MM.1S (cell line): ENCODE data around the gene LNX2.

Experiments used
- DNase-seq: peaks from one replicate; pipeline ENCODE4 v3.0.0-alpha.2; 2015
- H2AFZ ChIP-seq: fragments of 300-600 bp; sonication (generic); 2 replicates; pipeline ENCODE4 v1.6.0; 2016; ENCODE audit warnings: antibody characterized with exemption, low read length
- H3F3A ChIP-seq: fragments of 300-600 bp; sonication (generic); 2 replicates; pipeline ENCODE4 v1.6.1; 2016; ENCODE audit warnings: mild to moderate bottlenecking, antibody characterized with exemption, low read length, moderate library complexity, mixed read lengths; ENCODE audit not compliant: insufficient read depth
- H3K27ac ChIP-seq: fragments of 300-600 bp; sonication (generic); 2 replicates; pipeline ENCODE4 v1.5.1; 2016; ENCODE audit warnings: mild to moderate bottlenecking, low read length
- H3K27me3 ChIP-seq: fragments of 300-600 bp; sonication (generic); replicated peaks from 2 replicates; pipeline ENCODE4 v1.6.0; 2016; ENCODE audit warnings: low read length; ENCODE audit not compliant: insufficient read depth
- H3K36me3 ChIP-seq: fragments of 300-600 bp; sonication (generic); replicated peaks from 2 replicates; pipeline ENCODE4 v1.6.1; 2016; ENCODE audit warnings: mild to moderate bottlenecking, low read length, mixed read lengths; ENCODE audit not compliant: insufficient read depth
- H3K4me1 ChIP-seq: fragments of 300-600 bp; sonication (generic); 2 replicates; pipeline ENCODE4 v1.6.1; 2016; ENCODE audit warnings: low read length, mixed read lengths
- H3K4me2 ChIP-seq: fragments of 300-600 bp; sonication (generic); 2 replicates; pipeline ENCODE4 v1.6.0; 2016; ENCODE audit warnings: low read depth, low read length
- H3K4me3 ChIP-seq: fragments of 300-600 bp; sonication (generic); 2 replicates; pipeline ENCODE4 v1.5.1; 2016; ENCODE audit warnings: low read length, mixed read lengths
- H3K79me2 ChIP-seq: fragments of 300-600 bp; sonication (generic); 2 replicates; pipeline ENCODE4 v1.6.1; 2016; ENCODE audit warnings: mixed run types, low read length, mixed read lengths
- H3K9ac ChIP-seq: fragments of 300-600 bp; sonication (generic); 2 replicates; pipeline ENCODE4 v1.6.1; 2016; ENCODE audit warnings: low read length, mixed read lengths
- H3K9me2 ChIP-seq: fragments of 300-600 bp; sonication (generic); replicated peaks from 2 replicates; pipeline ENCODE4 v1.6.1; 2016; ENCODE audit warnings: mild to moderate bottlenecking, low read length, mixed read lengths; ENCODE audit not compliant: insufficient read depth
- H3K9me3 ChIP-seq: fragments of 300-600 bp; sonication (generic); replicated peaks from 2 replicates; pipeline ENCODE4 v1.6.1; 2016; ENCODE audit warnings: mild to moderate bottlenecking, low read length, mixed read lengths; ENCODE audit not compliant: insufficient read depth
- H4K20me1 ChIP-seq: fragments of 300-600 bp; sonication (generic); 2 replicates; pipeline ENCODE4 v1.6.1; 2016; ENCODE audit warnings: mild to moderate bottlenecking, low read length, moderate library complexity, mixed read lengths; ENCODE audit not compliant: insufficient read depth
- CTCF ChIP-seq: fragments of 300-600 bp; sonication (generic); IDR thresholded peaks from 2 replicates; pipeline ENCODE4 v1.5.1; 2016; ENCODE audit warnings: antibody characterized with exemption, low read length, mixed read lengths
- EZH2 ChIP-seq: fragments of 300-600 bp; sonication (generic); optimal IDR thresholded peaks from 2 replicates; pipeline ENCODE3; 2017; ENCODE audit warnings: low read depth, mild to moderate bottlenecking, antibody characterized with exemption, low read length, mixed read lengths
- EZH2phosphoT487 ChIP-seq: fragments of 300-600 bp; sonication (generic); IDR thresholded peaks from 2 replicates; pipeline ENCODE4 v1.6.1; 2018; ENCODE audit warnings: antibody characterized with exemption, low read length

Gene LNX2

GRCh38 chr13:27534981-27535380, 85.3 kb downstream of the LNX2 start:
- no peak overlapping the region for H3K4me3 ChIP-seq
- H3K9me2 ChIP-seq: no peaks in the 10 kb centered on the region
- H3K27ac ChIP-seq: no peak overlapping the region
- H3K79me2 ChIP-seq: no peaks in the 10 kb centered on the region
- no peaks in the 10 kb centered on the region for H3F3A ChIP-seq
- DNase-seq: no peak
- no peak overlapping the region for H3K9ac ChIP-seq
- no peaks in the 10 kb centered on the region for H3K36me3 ChIP-seq
- H4K20me1 ChIP-seq: no peaks in the 10 kb centered on the region
- TF ChIP-seq EZH2 (no peak), EZH2phosphoT487 (no peak), CTCF (no peak)
- H3K4me1 ChIP-seq: no peaks in the 10 kb centered on the region
- H2AFZ ChIP-seq: no peak overlapping the region
- H3K4me2 ChIP-seq: no peak overlapping the region
- H3K9me3 ChIP-seq: no peaks in the 10 kb centered on the region
- no peaks in the 10 kb centered on the region for H3K27me3 ChIP-seq

GRCh38 chr13:27534108-27534980, 86.0 kb downstream of the LNX2 start:
- Histone ChIP-seq H3K36me3 (no peaks in the 10 kb centered on the region), H3K79me2 (no peaks in the 10 kb centered on the region), H3F3A (no peaks in the 10 kb centered on the region), H4K20me1 (no peaks in the 10 kb centered on the region), H3K9me3 (no peaks in the 10 kb centered on the region), H3K4me3 (no peak overlapping the region), H3K4me1 (no peaks in the 10 kb centered on the region), H3K27ac (no peak overlapping the region), H2AFZ (no peak overlapping the region), H3K9me2 (no peaks in the 10 kb centered on the region), H3K9ac (no peak overlapping the region), H3K27me3 (no peaks in the 10 kb centered on the region), H3K4me2 (no peak overlapping the region)
- no peak for TF ChIP-seq EZH2phosphoT487
- TF ChIP-seq EZH2: no peak
- no peak for TF ChIP-seq CTCF
- no peak for DNase-seq

- Histone ChIP-seq H3K27ac (no peak overlapping the region), H3K79me2 (no peaks in the 10 kb centered on the region), H3K9me2 (no peaks in the 10 kb centered on the region), H3K9ac (no peak overlapping the region), H2AFZ (no peak overlapping the region), H3K4me2 (no peak overlapping the region), H3K36me3 (no peaks in the 10 kb centered on the region), H3K4me3 (no peak overlapping the region), H3K27me3 (no peaks in the 10 kb centered on the region), H4K20me1 (no peaks in the 10 kb centered on the region), H3F3A (no peaks in the 10 kb centered on the region), H3K4me1 (no peaks in the 10 kb centered on the region), H3K9me3 (no peaks in the 10 kb centered on the region)
- TF ChIP-seq EZH2phosphoT487: no peak
- no peak for TF ChIP-seq EZH2
- peak; percentile 48 for TF ChIP-seq CTCF
- DNase-seq: peak; percentile 11
Observed at GRCh38 chr13:27533155-27533643, 87.1 kb downstream of the LNX2 start.
